GM23338 (cell line): Measurements from ENCODE around the gene TMEM125. TPM values are rescaled to one million over a fixed set of nuclear protein-coding genes. Genes with fewer than 3 reads are reported as not detected.

Experiments used
- ATAC-seq: fragments of 200-7000 bp; cut with Tn5 transposase; 3 replicates; pipeline ENCODE4 v1.9.1; 2020
- DNase-seq: peaks from one replicate; pipeline ENCODE4 v3.0.0-alpha.2; 2015; ENCODE audit warnings: low spot score
- H2AFZ ChIP-seq: fragments of 200-600 bp; sonication (generic); 2 replicates; pipeline ENCODE4 v1.8.0; 2016; ENCODE audit warnings: antibody characterized with exemption, mild to moderate bottlenecking, moderate library complexity
- H3F3A ChIP-seq: fragments of 200-600 bp; sonication (generic); replicated peaks from 2 replicates; pipeline ENCODE4 v1.8.0; 2017; ENCODE audit warnings: antibody characterized with exemption, mixed run types, low read depth
- H3K27ac ChIP-seq: fragments of 200-600 bp; sonication (generic); 2 replicates; pipeline ENCODE4 v1.6.1; 2016; ENCODE audit warnings: low read depth
- H3K27me3 ChIP-seq: fragments of 200-600 bp; sonication (generic); 2 replicates; pipeline ENCODE4 v1.8.0; 2016; ENCODE audit warnings: mild to moderate bottlenecking, mixed run types, moderate library complexity; ENCODE audit not compliant: insufficient read depth
- H3K36me3 ChIP-seq: fragments of 200-600 bp; sonication (generic); 2 replicates; pipeline ENCODE4 v1.8.0; 2016; ENCODE audit warnings: mild to moderate bottlenecking; ENCODE audit not compliant: insufficient read depth
- H3K4me1 ChIP-seq: fragments of 200-600 bp; sonication (generic); 2 replicates; pipeline ENCODE4 v1.8.0; 2016; ENCODE audit warnings: mild to moderate bottlenecking, moderate library complexity; ENCODE audit not compliant: insufficient read depth
- H3K4me2 ChIP-seq: fragments of 200-600 bp; sonication (generic); 2 replicates; pipeline ENCODE4 v1.7.1; 2017; ENCODE audit warnings: mixed run types
- H3K4me3 ChIP-seq: fragments of 200-600 bp; sonication (generic); 2 replicates; pipeline ENCODE4 v1.6.1; 2016; ENCODE audit warnings: mixed run types
- H3K79me2 ChIP-seq: fragments of 200-600 bp; sonication (generic); replicated peaks from 2 replicates; pipeline ENCODE4 v1.8.0; 2017; ENCODE audit warnings: mild to moderate bottlenecking; ENCODE audit not compliant: insufficient read depth
- H3K9me2 ChIP-seq: fragments of 200-600 bp; sonication (generic); 2 replicates; pipeline ENCODE4 v1.8.0; 2017; ENCODE audit not compliant: insufficient read depth
- H4K20me1 ChIP-seq: fragments of 200-600 bp; sonication (generic); replicated peaks from 2 replicates; pipeline ENCODE4 v1.8.0; 2017; ENCODE audit warnings: mild to moderate bottlenecking; ENCODE audit not compliant: insufficient read depth
- H3K27ac Mint-ChIP-seq: 2 replicates; pipeline ENCODE4 v1.8.0; 2020; ENCODE audit warnings: inconsistent platforms, mild to moderate bottlenecking, moderate library complexity, mixed read lengths
- H3K27me3 Mint-ChIP-seq: 3 replicates; pipeline ENCODE4 v1.8.0; 2022; ENCODE audit warnings: low read depth, mild to moderate bottlenecking, moderate library complexity, mixed read lengths, inconsistent platforms; ENCODE audit not compliant: insufficient read depth, poor library complexity
- H3K36me3 Mint-ChIP-seq: 3 replicates; pipeline ENCODE4 v1.8.0; 2021; ENCODE audit warnings: low read depth, mild to moderate bottlenecking, inconsistent platforms, moderate library complexity, mixed read lengths
- H3K4me1 Mint-ChIP-seq: 3 replicates; pipeline ENCODE4 v1.8.0; 2020; ENCODE audit warnings: mild to moderate bottlenecking, inconsistent platforms, mixed read lengths
- H3K4me3 Mint-ChIP-seq: 3 replicates; pipeline ENCODE4 v1.8.0; 2021; ENCODE audit warnings: moderate library complexity, mild to moderate bottlenecking, inconsistent platforms, mixed read lengths
- H3K9me3 Mint-ChIP-seq: 3 replicates; pipeline ENCODE4 v1.8.0; 2020; ENCODE audit warnings: moderate library complexity, mild to moderate bottlenecking, inconsistent platforms, mixed read lengths
- CREB1 ChIP-seq: fragments of 250-450 bp; sonication (Bioruptor Pico); IDR thresholded peaks from 2 replicates; pipeline ENCODE4 v1.5.0; 2020; ENCODE audit warnings: low read depth, mild to moderate bottlenecking, moderate library complexity
- EZH2 ChIP-seq: fragments of 200-600 bp; sonication (generic); IDR thresholded peaks from one replicate; pipeline ENCODE4 v1.8.0; 2017; ENCODE audit warnings: antibody characterized with exemption, mild to moderate bottlenecking, low read depth; ENCODE audit not compliant: unreplicated experiment
- EZH2phosphoT487 ChIP-seq: fragments of 200-600 bp; sonication (generic); IDR thresholded peaks from one replicate; pipeline ENCODE4 v1.8.1; 2018; ENCODE audit warnings: antibody characterized with exemption; ENCODE audit not compliant: unreplicated experiment
- JUNB ChIP-seq: IDR thresholded peaks from one replicate; pipeline ENCODE4 v1.6.1; 2016; ENCODE audit warnings: antibody characterized with exemption; ENCODE audit not compliant: unreplicated experiment
- NANOG ChIP-seq: IDR thresholded peaks from 2 replicates; pipeline ENCODE4 v1.6.1; 2016; ENCODE audit warnings: antibody characterized with exemption, borderline replicate concordance
- POLR2AphosphoS5 ChIP-seq: IDR thresholded peaks from 2 replicates; pipeline ENCODE4 v1.6.1; 2016; ENCODE audit warnings: antibody characterized with exemption, low read depth
- STAT1 ChIP-seq: IDR thresholded peaks from one replicate; pipeline ENCODE4 v1.6.1; 2016; ENCODE audit warnings: antibody characterized with exemption; ENCODE audit not compliant: unreplicated experiment
- ZNF114 ChIP-seq: fragments of 250-450 bp; sonication (Bioruptor Pico); IDR thresholded peaks from 2 replicates; pipeline ENCODE4 v1.5.0; 2020; ENCODE audit warnings: mild to moderate bottlenecking, moderate library complexity
- ZNF331 ChIP-seq: fragments of 250-450 bp; sonication (Bioruptor Pico); IDR thresholded peaks from 2 replicates; pipeline ENCODE4 v1.5.0; 2020; ENCODE audit warnings: low read depth, mild to moderate bottlenecking, moderate library complexity
- polyA plus RNA-seq: library from polyadenylated mRNA; unstranded; fragments of >200 nt; fragmentation: Nextera tagmentation; extraction: Ambion mirVana; gene quantifications from 2 replicates; pipeline ENCODE4 v1.2.1, GENCODE V29; 2016
- total RNA-seq: library from RNA; depleted of rRNA; stranded (reverse); fragments of >200 nt; shearing (Covaris generic); gene quantifications from 2 replicates; pipeline ENCODE4 v1.2.3, GENCODE V29; 2014
- TF ChIP-seq, protein P1 (sequence below), 2 experiments: fragments of 200-600 bp in 1 of 2; sonication (generic) in 1 of 2; conservative IDR thresholded peaks; 2 replicates each; pipeline versions ENCODE4 v1.5.1 to v1.6.1; 2016 to 2017; ENCODE audit warnings: antibody characterized with exemption in 2 of 2, low read depth in 2 of 2, mild to moderate bottlenecking in 2 of 2, moderate library complexity in 1 of 2
- TF ChIP-seq, protein P2 (sequence below): IDR thresholded peaks from 2 replicates; pipeline ENCODE4 v1.6.1; 2016; ENCODE audit warnings: antibody characterized with exemption
- TF ChIP-seq, protein P3 (sequence below): IDR thresholded peaks from one replicate; pipeline ENCODE4 v1.6.1; 2018; ENCODE audit warnings: antibody characterized with exemption; ENCODE audit not compliant: unreplicated experiment
- TF ChIP-seq, protein P4 (sequence below): fragments of 250-450 bp; sonication (Bioruptor Pico); IDR thresholded peaks from 2 replicates; pipeline ENCODE4 v1.5.0; 2020; ENCODE audit warnings: mild to moderate bottlenecking, moderate library complexity

The TMEM125 gene
- total and polyA plus RNA-seq, 2 experiments from 2014 or later = 16.8 to 39.3 TPM

DNA sequence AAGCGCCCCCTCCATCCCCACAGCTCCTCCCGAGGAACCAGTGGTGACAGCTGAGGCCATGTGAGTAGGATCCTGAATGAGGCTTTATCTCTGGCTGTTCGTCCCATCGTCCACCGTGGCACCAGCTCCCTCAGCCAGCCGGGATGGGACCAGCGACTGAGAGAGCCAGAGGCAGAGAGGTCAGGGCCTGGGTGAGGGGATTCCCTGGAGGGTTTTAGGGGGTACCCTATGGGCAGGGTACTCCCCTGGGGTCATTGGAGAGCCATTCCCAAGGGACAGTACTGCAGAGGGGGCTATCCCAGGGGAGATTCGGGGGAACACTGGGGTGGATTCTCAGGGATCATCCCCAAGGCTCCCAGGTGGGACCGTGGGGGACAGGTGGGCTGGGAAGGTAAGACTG, 2.4 kb downstream of the TMEM125 start:
- Histone ChIP-seq H3K9me2 (peaks cover 7% of the 10 kb centered on the region; the same call in 1 of the 2 replicates), H3K79me2 (0 out of 2 replicates have a peak, but pooled peaks cover 3% of the 10 kb centered on the region), H2AFZ (no peak overlapping the region), H3K4me1 (peaks cover 16% of the 10 kb centered on the region), H3K27ac (no peak overlapping the region), H3K36me3 (no peaks in the 10 kb centered on the region), H3K4me3 (no peak overlapping the region), H3K27me3 (no peaks in the 10 kb centered on the region), H3F3A (0 out of 2 replicates have a peak, but pooled peaks cover 5% of the 10 kb centered on the region), H3K4me2 (no peak overlapping the region), H4K20me1 (no peaks in the 10 kb centered on the region)
- H3K4me3 Mint-ChIP-seq = no peak overlapping the region; the same call in 1 of the 3 replicates
- no peak overlapping the region for H3K27ac Mint-ChIP-seq
- peaks cover 22% of the 10 kb centered on the region for H3K36me3 Mint-ChIP-seq
- no peaks in the 10 kb centered on the region; the same call in 1 of the 3 replicates for H3K9me3 Mint-ChIP-seq
- TF ChIP-seq EZH2 = no peak
- TF ChIP-seq, protein P1, sequence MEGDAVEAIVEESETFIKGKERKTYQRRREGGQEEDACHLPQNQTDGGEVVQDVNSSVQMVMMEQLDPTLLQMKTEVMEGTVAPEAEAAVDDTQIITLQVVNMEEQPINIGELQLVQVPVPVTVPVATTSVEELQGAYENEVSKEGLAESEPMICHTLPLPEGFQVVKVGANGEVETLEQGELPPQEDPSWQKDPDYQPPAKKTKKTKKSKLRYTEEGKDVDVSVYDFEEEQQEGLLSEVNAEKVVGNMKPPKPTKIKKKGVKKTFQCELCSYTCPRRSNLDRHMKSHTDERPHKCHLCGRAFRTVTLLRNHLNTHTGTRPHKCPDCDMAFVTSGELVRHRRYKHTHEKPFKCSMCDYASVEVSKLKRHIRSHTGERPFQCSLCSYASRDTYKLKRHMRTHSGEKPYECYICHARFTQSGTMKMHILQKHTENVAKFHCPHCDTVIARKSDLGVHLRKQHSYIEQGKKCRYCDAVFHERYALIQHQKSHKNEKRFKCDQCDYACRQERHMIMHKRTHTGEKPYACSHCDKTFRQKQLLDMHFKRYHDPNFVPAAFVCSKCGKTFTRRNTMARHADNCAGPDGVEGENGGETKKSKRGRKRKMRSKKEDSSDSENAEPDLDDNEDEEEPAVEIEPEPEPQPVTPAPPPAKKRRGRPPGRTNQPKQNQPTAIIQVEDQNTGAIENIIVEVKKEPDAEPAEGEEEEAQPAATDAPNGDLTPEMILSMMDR (conservative IDR thresholded peaks at IDR 0.05; ENCODE audit: low read depth in 2 of 2) = no peak
- TF ChIP-seq JUNB = no peak
- TF ChIP-seq POLR2AphosphoS5 = no peak
- TF ChIP-seq NANOG = no peak
- TF ChIP-seq, protein P2, sequence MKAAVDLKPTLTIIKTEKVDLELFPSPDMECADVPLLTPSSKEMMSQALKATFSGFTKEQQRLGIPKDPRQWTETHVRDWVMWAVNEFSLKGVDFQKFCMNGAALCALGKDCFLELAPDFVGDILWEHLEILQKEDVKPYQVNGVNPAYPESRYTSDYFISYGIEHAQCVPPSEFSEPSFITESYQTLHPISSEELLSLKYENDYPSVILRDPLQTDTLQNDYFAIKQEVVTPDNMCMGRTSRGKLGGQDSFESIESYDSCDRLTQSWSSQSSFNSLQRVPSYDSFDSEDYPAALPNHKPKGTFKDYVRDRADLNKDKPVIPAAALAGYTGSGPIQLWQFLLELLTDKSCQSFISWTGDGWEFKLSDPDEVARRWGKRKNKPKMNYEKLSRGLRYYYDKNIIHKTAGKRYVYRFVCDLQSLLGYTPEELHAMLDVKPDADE = no peak
- no peak for TF ChIP-seq STAT1
- TF ChIP-seq, protein P3, sequence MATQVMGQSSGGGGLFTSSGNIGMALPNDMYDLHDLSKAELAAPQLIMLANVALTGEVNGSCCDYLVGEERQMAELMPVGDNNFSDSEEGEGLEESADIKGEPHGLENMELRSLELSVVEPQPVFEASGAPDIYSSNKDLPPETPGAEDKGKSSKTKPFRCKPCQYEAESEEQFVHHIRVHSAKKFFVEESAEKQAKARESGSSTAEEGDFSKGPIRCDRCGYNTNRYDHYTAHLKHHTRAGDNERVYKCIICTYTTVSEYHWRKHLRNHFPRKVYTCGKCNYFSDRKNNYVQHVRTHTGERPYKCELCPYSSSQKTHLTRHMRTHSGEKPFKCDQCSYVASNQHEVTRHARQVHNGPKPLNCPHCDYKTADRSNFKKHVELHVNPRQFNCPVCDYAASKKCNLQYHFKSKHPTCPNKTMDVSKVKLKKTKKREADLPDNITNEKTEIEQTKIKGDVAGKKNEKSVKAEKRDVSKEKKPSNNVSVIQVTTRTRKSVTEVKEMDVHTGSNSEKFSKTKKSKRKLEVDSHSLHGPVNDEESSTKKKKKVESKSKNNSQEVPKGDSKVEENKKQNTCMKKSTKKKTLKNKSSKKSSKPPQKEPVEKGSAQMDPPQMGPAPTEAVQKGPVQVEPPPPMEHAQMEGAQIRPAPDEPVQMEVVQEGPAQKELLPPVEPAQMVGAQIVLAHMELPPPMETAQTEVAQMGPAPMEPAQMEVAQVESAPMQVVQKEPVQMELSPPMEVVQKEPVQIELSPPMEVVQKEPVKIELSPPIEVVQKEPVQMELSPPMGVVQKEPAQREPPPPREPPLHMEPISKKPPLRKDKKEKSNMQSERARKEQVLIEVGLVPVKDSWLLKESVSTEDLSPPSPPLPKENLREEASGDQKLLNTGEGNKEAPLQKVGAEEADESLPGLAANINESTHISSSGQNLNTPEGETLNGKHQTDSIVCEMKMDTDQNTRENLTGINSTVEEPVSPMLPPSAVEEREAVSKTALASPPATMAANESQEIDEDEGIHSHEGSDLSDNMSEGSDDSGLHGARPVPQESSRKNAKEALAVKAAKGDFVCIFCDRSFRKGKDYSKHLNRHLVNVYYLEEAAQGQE = no peak
- TF ChIP-seq CREB1 = no peak
- TF ChIP-seq ZNF114 (CRISPR knock-in tag) = no peak
- no peak for TF ChIP-seq ZNF331 (CRISPR knock-in tag)
- TF ChIP-seq, protein P4, sequence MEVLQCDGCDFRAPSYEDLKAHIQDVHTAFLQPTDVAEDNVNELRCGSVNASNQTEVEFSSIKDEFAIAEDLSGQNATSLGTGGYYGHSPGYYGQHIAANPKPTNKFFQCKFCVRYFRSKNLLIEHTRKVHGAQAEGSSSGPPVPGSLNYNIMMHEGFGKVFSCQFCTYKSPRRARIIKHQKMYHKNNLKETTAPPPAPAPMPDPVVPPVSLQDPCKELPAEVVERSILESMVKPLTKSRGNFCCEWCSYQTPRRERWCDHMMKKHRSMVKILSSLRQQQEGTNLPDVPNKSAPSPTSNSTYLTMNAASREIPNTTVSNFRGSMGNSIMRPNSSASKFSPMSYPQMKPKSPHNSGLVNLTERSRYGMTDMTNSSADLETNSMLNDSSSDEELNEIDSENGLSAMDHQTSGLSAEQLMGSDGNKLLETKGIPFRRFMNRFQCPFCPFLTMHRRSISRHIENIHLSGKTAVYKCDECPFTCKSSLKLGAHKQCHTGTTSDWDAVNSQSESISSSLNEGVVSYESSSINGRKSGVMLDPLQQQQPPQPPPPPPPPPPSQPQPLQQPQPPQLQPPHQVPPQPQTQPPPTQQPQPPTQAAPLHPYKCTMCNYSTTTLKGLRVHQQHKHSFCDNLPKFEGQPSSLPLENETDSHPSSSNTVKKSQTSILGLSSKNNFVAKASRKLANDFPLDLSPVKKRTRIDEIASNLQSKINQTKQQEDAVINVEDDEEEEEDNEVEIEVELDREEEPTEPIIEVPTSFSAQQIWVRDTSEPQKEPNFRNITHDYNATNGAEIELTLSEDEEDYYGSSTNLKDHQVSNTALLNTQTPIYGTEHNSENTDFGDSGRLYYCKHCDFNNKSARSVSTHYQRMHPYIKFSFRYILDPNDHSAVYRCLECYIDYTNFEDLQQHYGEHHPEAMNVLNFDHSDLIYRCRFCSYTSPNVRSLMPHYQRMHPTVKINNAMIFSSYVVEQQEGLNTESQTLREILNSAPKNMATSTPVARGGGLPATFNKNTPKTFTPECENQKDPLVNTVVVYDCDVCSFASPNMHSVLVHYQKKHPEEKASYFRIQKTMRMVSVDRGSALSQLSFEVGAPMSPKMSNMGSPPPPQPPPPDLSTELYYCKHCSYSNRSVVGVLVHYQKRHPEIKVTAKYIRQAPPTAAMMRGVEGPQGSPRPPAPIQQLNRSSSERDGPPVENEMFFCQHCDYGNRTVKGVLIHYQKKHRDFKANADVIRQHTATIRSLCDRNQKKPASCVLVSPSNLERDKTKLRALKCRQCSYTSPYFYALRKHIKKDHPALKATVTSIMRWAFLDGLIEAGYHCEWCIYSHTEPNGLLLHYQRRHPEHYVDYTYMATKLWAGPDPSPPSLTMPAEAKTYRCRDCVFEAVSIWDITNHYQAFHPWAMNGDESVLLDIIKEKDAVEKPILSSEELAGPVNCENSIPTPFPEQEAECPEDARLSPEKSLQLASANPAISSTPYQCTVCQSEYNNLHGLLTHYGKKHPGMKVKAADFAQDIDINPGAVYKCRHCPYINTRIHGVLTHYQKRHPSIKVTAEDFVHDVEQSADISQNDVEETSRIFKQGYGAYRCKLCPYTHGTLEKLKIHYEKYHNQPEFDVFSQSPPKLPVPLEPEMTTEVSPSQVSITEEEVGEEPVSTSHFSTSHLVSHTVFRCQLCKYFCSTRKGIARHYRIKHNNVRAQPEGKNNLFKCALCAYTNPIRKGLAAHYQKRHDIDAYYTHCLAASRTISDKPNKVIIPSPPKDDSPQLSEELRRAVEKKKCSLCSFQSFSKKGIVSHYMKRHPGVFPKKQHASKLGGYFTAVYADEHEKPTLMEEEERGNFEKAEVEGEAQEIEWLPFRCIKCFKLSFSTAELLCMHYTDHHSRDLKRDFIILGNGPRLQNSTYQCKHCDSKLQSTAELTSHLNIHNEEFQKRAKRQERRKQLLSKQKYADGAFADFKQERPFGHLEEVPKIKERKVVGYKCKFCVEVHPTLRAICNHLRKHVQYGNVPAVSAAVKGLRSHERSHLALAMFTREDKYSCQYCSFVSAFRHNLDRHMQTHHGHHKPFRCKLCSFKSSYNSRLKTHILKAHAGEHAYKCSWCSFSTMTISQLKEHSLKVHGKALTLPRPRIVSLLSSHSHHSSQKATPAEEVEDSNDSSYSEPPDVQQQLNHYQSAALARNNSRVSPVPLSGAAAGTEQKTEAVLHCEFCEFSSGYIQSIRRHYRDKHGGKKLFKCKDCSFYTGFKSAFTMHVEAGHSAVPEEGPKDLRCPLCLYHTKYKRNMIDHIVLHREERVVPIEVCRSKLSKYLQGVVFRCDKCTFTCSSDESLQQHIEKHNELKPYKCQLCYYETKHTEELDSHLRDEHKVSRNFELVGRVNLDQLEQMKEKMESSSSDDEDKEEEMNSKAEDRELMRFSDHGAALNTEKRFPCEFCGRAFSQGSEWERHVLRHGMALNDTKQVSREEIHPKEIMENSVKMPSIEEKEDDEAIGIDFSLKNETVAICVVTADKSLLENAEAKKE = no peak
- TF ChIP-seq EZH2phosphoT487 = no peak
- ATAC-seq = no peak
- H3K4me1 Mint-ChIP-seq = peaks cover 33% of the 10 kb centered on the region
- peaks cover 7% of the 10 kb centered on the region for H3K27me3 Mint-ChIP-seq
- DNase-seq = no peak
